Bronchial epithelial cell (primary cell): ENCODE results near the gene SLC35F3. TPM values are rescaled to one million over a fixed set of nuclear protein-coding genes. Genes with fewer than 3 reads are reported as not detected.
A peak's percentile ranks its signal among the peaks of the same experiment; 100 is the strongest.

Experiments
- DNase-seq: peaks from one replicate; pipeline ENCODE4 v3.0.0-alpha.2; 2010; ENCODE audit warnings: low read depth
- FAIRE-seq: peaks from 2 replicates; lab custom pipeline; 2011; peaks lifted over from hg19 to GRCh38; lab: Jason Lieb, UNC
- H3K27me3 ChIP-seq: 2 replicates; pipeline ENCODE4 v1.5.1; 2011; ENCODE audit warnings: low read length; ENCODE audit not compliant: control insufficient read depth, insufficient read depth
- H3K36me3 ChIP-seq: 2 replicates; pipeline ENCODE4 v1.5.1; 2011; ENCODE audit warnings: low read length; ENCODE audit not compliant: control insufficient read depth, insufficient read depth
- H3K4me3 ChIP-seq: 2 replicates; pipeline ENCODE4 v1.5.1; 2011; ENCODE audit warnings: mild to moderate bottlenecking, low read depth, low read length, control low read depth
- total RNA-seq: library from RNA; depleted of rRNA; stranded (reverse); fragments of >200 nt; gene quantifications from 2 replicates; pipeline ENCODE4 v1.2.1, GENCODE V29; 2014
- TF ChIP-seq, protein P1 (sequence below): IDR thresholded peaks from 2 replicates; pipeline ENCODE4 v1.5.1; 2011; ENCODE audit warnings: mild to moderate bottlenecking, moderate library complexity, low read length, control low read depth, inconsistent platforms; ENCODE audit not compliant: insufficient read depth, severe bottlenecking

Gene SLC35F3
- total RNA-seq = 0.13 and 0.79 TPM in 2 replicates

DNA sequence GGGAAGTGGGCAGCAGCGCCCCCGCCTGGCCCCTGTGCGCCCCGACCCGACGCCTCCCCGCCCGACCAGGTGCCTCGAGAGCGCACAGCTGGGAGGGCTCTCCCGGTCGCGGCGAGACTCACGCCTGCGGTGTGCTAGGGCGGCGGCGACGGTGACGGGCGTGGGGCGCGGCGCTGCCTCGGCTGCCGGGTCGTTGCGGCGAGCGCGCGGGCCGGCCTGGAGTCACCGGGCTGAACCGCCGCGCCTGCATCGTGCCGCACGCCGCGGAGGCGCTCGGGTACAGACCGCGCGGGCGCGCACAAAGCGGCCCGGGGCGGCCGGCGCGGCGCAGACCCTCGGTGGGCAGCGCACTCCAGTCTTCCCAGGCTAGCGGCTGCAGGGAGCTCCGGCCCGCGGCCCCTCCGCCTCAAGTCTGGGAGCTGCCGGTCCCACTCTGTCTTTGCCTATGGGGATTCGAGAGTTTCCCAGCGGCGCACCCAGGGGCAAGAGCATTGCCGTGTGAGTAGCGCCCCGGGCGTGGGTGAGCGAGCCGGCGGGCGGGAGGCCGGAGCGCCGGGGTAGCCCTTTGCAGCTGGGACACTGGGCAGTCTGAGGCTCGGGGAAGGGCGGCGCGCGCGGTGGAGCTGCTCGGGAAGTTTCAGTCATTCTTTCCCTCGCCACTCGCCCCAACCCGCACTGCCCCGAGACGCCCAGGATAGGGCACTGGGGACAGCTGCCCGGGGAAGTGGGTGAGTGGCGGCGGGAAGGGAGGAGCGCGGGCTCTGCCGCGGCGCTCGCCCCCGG is at the start of gene SLC35F3:
Gene SLC35F3 (plus strand): TSS at position 44 of the 783 bp plus-strand sequence.
- DNase-seq = no peak
- peak within 1 kb of the TSS; percentile 41 for H3K4me3 ChIP-seq
- TF ChIP-seq, protein P1, sequence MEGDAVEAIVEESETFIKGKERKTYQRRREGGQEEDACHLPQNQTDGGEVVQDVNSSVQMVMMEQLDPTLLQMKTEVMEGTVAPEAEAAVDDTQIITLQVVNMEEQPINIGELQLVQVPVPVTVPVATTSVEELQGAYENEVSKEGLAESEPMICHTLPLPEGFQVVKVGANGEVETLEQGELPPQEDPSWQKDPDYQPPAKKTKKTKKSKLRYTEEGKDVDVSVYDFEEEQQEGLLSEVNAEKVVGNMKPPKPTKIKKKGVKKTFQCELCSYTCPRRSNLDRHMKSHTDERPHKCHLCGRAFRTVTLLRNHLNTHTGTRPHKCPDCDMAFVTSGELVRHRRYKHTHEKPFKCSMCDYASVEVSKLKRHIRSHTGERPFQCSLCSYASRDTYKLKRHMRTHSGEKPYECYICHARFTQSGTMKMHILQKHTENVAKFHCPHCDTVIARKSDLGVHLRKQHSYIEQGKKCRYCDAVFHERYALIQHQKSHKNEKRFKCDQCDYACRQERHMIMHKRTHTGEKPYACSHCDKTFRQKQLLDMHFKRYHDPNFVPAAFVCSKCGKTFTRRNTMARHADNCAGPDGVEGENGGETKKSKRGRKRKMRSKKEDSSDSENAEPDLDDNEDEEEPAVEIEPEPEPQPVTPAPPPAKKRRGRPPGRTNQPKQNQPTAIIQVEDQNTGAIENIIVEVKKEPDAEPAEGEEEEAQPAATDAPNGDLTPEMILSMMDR = peak; percentile 42
- H3K27me3 ChIP-seq = peaks cover 3% of the 10 kb centered on the region
- no peaks in the 10 kb centered on the region for H3K36me3 ChIP-seq
- no peak for FAIRE-seq

DNA sequence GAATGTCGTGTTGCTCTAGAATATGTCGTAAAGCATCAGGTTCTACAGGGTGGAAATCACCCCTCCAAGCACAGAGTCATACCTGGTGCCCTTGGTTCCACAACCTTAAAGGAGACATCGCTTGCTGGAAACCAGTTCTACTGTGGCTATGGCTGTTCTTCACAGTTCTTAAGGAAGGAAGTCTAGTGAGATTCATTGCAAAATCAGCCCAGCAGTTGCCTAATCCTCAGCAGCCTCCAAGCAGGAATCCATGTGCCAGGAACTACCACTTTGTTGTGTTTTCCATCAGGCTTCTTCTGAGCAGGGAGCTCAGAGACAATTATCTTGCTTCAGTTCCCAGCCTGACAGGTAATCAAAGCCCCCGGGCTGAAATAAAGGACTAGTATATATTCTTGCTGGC is 45.0 kb upstream of the SLC35F3 start:
- H3K27me3 ChIP-seq = no peaks in the 10 kb centered on the region
- peak; percentile 26 for DNase-seq

DNA sequence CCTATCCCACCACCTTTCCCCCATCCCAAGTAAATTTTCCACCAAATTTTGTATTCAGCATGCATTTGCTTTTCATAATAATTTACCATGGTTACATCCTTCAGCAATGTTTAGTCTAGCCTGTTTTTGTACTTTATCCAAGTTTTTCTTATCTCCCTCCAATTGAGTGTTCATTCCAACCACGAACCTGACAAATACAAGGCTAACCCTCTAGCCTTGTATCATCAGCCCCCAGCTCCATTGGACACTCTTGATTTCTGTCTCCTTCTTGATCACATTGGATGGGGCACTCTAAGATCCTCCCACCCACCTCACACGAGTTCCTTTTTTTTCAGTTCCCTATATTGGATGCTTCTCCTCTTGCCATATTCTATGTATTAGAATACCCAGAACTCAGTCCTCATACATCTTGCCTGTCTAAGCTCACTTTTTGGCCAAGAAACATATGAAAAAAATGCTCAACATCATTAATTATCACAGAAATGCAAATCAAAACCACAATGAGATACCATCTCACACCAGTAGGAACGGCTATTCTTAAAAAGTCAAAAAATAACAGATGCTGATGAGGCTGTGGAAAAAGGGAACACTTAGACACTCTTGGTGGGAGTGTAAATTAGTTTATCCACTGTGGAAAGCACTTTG is 40.5 kb upstream of the SLC35F3 start:
- TF ChIP-seq, protein P1 = no peak
- DNase-seq (no peak), FAIRE-seq (no peak)
- Histone ChIP-seq H3K4me3 (no peak overlapping the region), H3K27me3 (no peaks in the 10 kb centered on the region), H3K36me3 (no peaks in the 10 kb centered on the region)

More for the DNA sequence above, 45.0 kb upstream of the SLC35F3 start:
- no peak for FAIRE-seq
- TF ChIP-seq, protein P1 = no peak
- H3K36me3 ChIP-seq = no peaks in the 10 kb centered on the region
- H3K4me3 ChIP-seq = no peak overlapping the region

DNA sequence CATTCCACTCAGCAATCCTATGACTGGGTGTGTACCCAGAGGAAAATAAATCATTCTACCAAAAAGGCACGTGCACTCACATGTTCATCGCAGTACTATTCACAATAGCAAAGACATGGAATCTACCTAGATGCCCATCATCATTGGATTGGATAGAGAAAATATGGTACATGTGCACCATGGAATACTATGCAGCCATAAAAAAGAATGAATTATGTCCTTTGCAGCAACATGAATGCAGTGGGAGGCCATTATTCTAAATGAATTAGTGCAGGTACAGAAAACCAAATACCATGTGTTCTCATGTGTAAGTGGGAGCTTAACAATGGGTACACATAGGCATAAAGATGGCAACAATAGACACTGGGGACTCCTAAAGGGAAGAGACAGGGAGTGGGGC is 39.9 kb upstream of the SLC35F3 start:
- FAIRE-seq (no peak), DNase-seq (no peak)
- H3K36me3 ChIP-seq = no peaks in the 10 kb centered on the region
- TF ChIP-seq, protein P1 = no peak
- H3K4me3 ChIP-seq = no peak overlapping the region
- no peaks in the 10 kb centered on the region for H3K27me3 ChIP-seq

DNA sequence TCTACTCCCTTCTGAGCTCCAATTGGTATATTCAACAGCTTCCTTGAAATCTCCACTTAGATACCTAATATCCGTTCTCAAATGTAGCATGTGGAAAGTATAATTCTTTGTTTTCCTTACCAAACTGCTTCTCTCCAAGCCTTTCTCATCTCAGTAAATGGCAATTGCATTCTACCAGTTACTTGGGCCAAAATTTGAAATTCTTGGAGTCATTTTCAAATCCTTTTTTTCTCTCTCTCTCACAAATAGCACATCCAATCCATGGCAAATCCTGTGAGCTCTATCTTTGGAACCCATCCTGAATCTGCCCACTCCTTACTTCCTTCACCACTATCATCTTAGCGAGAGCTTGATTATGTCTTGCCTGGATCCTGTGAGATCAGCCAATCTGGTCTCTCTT is 39.3 kb upstream of the SLC35F3 start:
- no peak for FAIRE-seq

More for the DNA sequence above, 39.3 kb upstream of the SLC35F3 start:
- no peaks in the 10 kb centered on the region for H3K27me3 ChIP-seq
- no peaks in the 10 kb centered on the region for H3K36me3 ChIP-seq
- H3K4me3 ChIP-seq = no peak overlapping the region
- TF ChIP-seq, protein P1 = no peak
- no peak for DNase-seq
